Measurements from ENCODE around the gene IPPK. TPM values are rescaled to one million over a fixed set of nuclear protein-coding genes. Genes with fewer than 3 reads are reported as not detected.

Gene IPPK
- total and polyA plus RNA-seq, 4 experiments from 2014 or later: 6.3 to 7.9 (median 7.3) TPM

GRCh38 chr9:92608241-92608908 is 61.6 kb downstream of the IPPK start:
- no peaks in the 10 kb centered on the region for H3K27me3 Mint-ChIP-seq
- ChIA-PET CTCF (ENCODE audit: partially characterized antibody) (no interaction called here), POLR2A (ENCODE audit: partially characterized antibody) (no interaction called here)
- intact Hi-C loops (cut with micrococcal nuclease): no loop called here
- H3K4me3 Mint-ChIP-seq: no peak overlapping the region
- H3K4me3 ChIP-seq (ENCODE audit: low read length in 2 of 2): no peak overlapping the region
- no peak for DNase-seq
- no peaks in the 10 kb centered on the region for H3K27me3 ChIP-seq (ENCODE audit: insufficient read depth, low read length)
- H3K27ac ChIP-seq (ENCODE audit: low read depth, low read length): no peak overlapping the region
- no peaks in the 10 kb centered on the region for H3K36me3 ChIP-seq (ENCODE audit: insufficient read depth, low read length)
- no peaks in the 10 kb centered on the region for H3K9me3 ChIP-seq (ENCODE audit: control insufficient read depth in 1 of 2, low read length in 2 of 2)
- no peak overlapping the region for H3K27ac Mint-ChIP-seq
- H3K4me1 Mint-ChIP-seq: no peaks in the 10 kb centered on the region
- H3K4me1 ChIP-seq (ENCODE audit: insufficient read depth, low read length): no peaks in the 10 kb centered on the region
- peaks cover 17 to 26% of the 10 kb centered on the region in 2 donors for H3K36me3 Mint-ChIP-seq
- peaks cover 0 to 26% (median 12%) of the 10 kb centered on the region in 8 donors for H3K9me3 Mint-ChIP-seq

- CTCF ChIA-PET (ENCODE audit: partially characterized antibody): no interaction called here
- intact Hi-C loops (cut with micrococcal nuclease): no loop called here
- no peaks in the 10 kb centered on the region for H3K36me3 ChIP-seq (ENCODE audit: insufficient read depth, low read length)
- H3K4me3 Mint-ChIP-seq: no peak overlapping the region
- H3K27me3 ChIP-seq (ENCODE audit: insufficient read depth, low read length): no peaks in the 10 kb centered on the region
- H3K4me1 Mint-ChIP-seq: no peaks in the 10 kb centered on the region
- H3K4me1 ChIP-seq (ENCODE audit: insufficient read depth, low read length): no peaks in the 10 kb centered on the region
- H3K27ac Mint-ChIP-seq: no peak overlapping the region
- peaks cover 14 to 27% of the 10 kb centered on the region in 2 donors for H3K36me3 Mint-ChIP-seq
- H3K27me3 Mint-ChIP-seq: no peaks in the 10 kb centered on the region
- no peak overlapping the region for H3K4me3 ChIP-seq (ENCODE audit: low read length in 2 of 2)
- H3K9me3 Mint-ChIP-seq: peaks cover 0 to 30% (median 15%) of the 10 kb centered on the region in 8 donors
- H3K9me3 ChIP-seq (ENCODE audit: control insufficient read depth in 1 of 2, low read length in 2 of 2): no peaks in the 10 kb centered on the region
- POLR2A ChIA-PET (ENCODE audit: partially characterized antibody): no interaction called here
- H3K27ac ChIP-seq (ENCODE audit: low read depth, low read length): no peak overlapping the region
- DNase-seq: no peak
Observed at GRCh38 chr9:92607773-92608172, 62.2 kb downstream of the IPPK start.

DNA sequence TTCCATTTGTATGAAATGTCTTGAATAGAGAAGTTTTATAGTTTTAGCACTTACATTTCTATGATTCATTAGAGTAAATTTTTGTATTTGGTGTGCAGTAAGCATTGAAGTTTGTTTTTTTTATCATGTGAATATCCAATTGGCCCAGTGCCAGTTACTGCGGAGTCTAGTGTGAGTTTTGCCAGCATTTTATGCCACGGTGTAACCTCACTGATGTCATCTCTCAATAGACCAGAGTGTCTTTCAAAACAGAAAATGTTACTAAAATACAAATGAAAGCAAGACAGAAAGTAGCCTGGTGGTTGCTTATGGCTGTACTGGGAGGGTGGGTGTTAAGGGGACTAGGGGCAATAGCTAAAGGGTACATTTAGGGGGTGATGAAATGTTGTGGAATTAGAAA is 62.8 kb downstream of the IPPK start:
- H3K4me3 ChIP-seq (ENCODE audit: low read length in 2 of 2): no peak overlapping the region
- no peaks in the 10 kb centered on the region for H3K27me3 Mint-ChIP-seq
- ChIA-PET CTCF (ENCODE audit: partially characterized antibody) (no interaction called here), POLR2A (ENCODE audit: partially characterized antibody) (no interaction called here)
- no peak overlapping the region for H3K27ac ChIP-seq (ENCODE audit: low read depth, low read length)
- peaks cover 0 to 30% (median 15%) of the 10 kb centered on the region in 8 donors for H3K9me3 Mint-ChIP-seq
- no peak overlapping the region for H3K27ac Mint-ChIP-seq
- no peaks in the 10 kb centered on the region for H3K36me3 ChIP-seq (ENCODE audit: insufficient read depth, low read length)
- no peaks in the 10 kb centered on the region for H3K27me3 ChIP-seq (ENCODE audit: insufficient read depth, low read length)
- intact Hi-C loops (cut with micrococcal nuclease): no loop called here
- peaks cover 9 to 22% of the 10 kb centered on the region in 2 donors for H3K36me3 Mint-ChIP-seq
- DNase-seq: no peak
- H3K4me3 Mint-ChIP-seq: no peak overlapping the region
- H3K9me3 ChIP-seq (ENCODE audit: control insufficient read depth in 1 of 2, low read length in 2 of 2): no peaks in the 10 kb centered on the region
- no peaks in the 10 kb centered on the region for H3K4me1 Mint-ChIP-seq
- no peaks in the 10 kb centered on the region for H3K4me1 ChIP-seq (ENCODE audit: insufficient read depth, low read length)

- POLR2A ChIA-PET (ENCODE audit: partially characterized antibody): no interaction called here
- H3K4me3 ChIP-seq (ENCODE audit: low read length in 2 of 2): no peak overlapping the region
- H3K36me3 ChIP-seq (ENCODE audit: insufficient read depth, low read length): no peaks in the 10 kb centered on the region
- H3K27ac ChIP-seq (ENCODE audit: low read depth, low read length): no peak overlapping the region
- H3K9me3 ChIP-seq (ENCODE audit: control insufficient read depth in 1 of 2, low read length in 2 of 2): no peaks in the 10 kb centered on the region
- no peak for DNase-seq
- no peak overlapping the region for H3K4me3 Mint-ChIP-seq
- H3K27ac Mint-ChIP-seq: no peak overlapping the region
- H3K36me3 Mint-ChIP-seq: peaks cover 0 to 9% of the 10 kb centered on the region in 2 donors
- H3K4me1 Mint-ChIP-seq: no peaks in the 10 kb centered on the region
- H3K27me3 Mint-ChIP-seq: no peaks in the 10 kb centered on the region
- CTCF ChIA-PET (ENCODE audit: partially characterized antibody): no interaction called here
- H3K27me3 ChIP-seq (ENCODE audit: insufficient read depth, low read length): no peaks in the 10 kb centered on the region
- intact Hi-C loops (cut with micrococcal nuclease): no loop called here
- no peaks in the 10 kb centered on the region for H3K4me1 ChIP-seq (ENCODE audit: insufficient read depth, low read length)
- peaks cover 0 to 30% (median 15%) of the 10 kb centered on the region in 8 donors for H3K9me3 Mint-ChIP-seq
Observed at GRCh38 chr9:92605224-92605623, 64.7 kb downstream of the IPPK start.

GRCh38 chr9:92603990-92604389 is 65.9 kb downstream of the IPPK start:
- no peaks in the 10 kb centered on the region for H3K36me3 ChIP-seq (ENCODE audit: insufficient read depth, low read length)
- intact Hi-C loops (cut with micrococcal nuclease): no loop called here
- POLR2A ChIA-PET (ENCODE audit: partially characterized antibody): no interaction called here
- CTCF ChIA-PET (ENCODE audit: partially characterized antibody): no interaction called here
- H3K9me3 ChIP-seq (ENCODE audit: control insufficient read depth in 1 of 2, low read length in 2 of 2): no peaks in the 10 kb centered on the region
- DNase-seq: no peak
- Mint-ChIP-seq H3K27me3 (no peaks in the 10 kb centered on the region), H3K27ac (no peak overlapping the region), H3K9me3 (peaks cover 0 to 30% (median 15%) of the 10 kb centered on the region in 8 donors), H3K4me3 (no peak overlapping the region), H3K4me1 (no peaks in the 10 kb centered on the region), H3K36me3 (peaks cover 0 to 9% of the 10 kb centered on the region in 2 donors)
- no peak overlapping the region for H3K4me3 ChIP-seq (ENCODE audit: low read length in 2 of 2)
- no peaks in the 10 kb centered on the region for H3K27me3 ChIP-seq (ENCODE audit: insufficient read depth, low read length)
- H3K27ac ChIP-seq (ENCODE audit: low read depth, low read length): no peak overlapping the region
- no peaks in the 10 kb centered on the region for H3K4me1 ChIP-seq (ENCODE audit: insufficient read depth, low read length)

- Mint-ChIP-seq H3K4me3 (no peak overlapping the region), H3K27ac (no peak overlapping the region), H3K9me3 (peaks cover 0 to 30% (median 15%) of the 10 kb centered on the region in 8 donors), H3K4me1 (no peaks in the 10 kb centered on the region), H3K36me3 (peaks cover 0 to 9% of the 10 kb centered on the region in 2 donors), H3K27me3 (no peaks in the 10 kb centered on the region)
- CTCF ChIA-PET (ENCODE audit: partially characterized antibody): no interaction called here
- intact Hi-C loops (cut with micrococcal nuclease): no loop called here
- POLR2A ChIA-PET (ENCODE audit: partially characterized antibody): no interaction called here
- no peaks in the 10 kb centered on the region for H3K36me3 ChIP-seq (ENCODE audit: insufficient read depth, low read length)
- H3K4me1 ChIP-seq (ENCODE audit: insufficient read depth, low read length): no peaks in the 10 kb centered on the region
- no peaks in the 10 kb centered on the region for H3K9me3 ChIP-seq (ENCODE audit: control insufficient read depth in 1 of 2, low read length in 2 of 2)
- H3K27me3 ChIP-seq (ENCODE audit: insufficient read depth, low read length): no peaks in the 10 kb centered on the region
- no peak overlapping the region for H3K4me3 ChIP-seq (ENCODE audit: low read length in 2 of 2)
- H3K27ac ChIP-seq (ENCODE audit: low read depth, low read length): no peak overlapping the region
- DNase-seq: no peak
Observed at GRCh38 chr9:92603100-92603499, 66.8 kb downstream of the IPPK start.

DNA sequence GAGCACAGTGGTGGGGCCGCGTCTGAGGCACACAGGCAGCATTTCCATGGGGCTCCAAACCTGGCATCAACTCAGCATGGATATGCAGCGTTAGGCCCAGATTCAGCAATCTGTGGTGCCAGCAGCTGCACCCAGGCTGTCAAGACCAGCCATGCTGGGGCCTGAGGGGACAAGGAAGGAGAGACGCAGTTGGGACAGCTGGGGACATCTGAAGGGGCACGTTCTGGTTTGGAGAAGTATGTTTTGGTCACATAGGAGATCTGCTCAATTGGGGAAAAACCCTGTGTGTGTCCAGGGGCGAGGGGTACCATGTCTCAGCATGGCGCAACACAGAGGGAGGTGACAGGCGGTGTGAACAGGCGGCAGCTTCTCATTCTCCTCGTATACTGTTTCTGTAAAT is 67.5 kb downstream of the IPPK start:
- H3K4me1 Mint-ChIP-seq: no peaks in the 10 kb centered on the region
- H3K36me3 ChIP-seq (ENCODE audit: insufficient read depth, low read length): no peaks in the 10 kb centered on the region
- H3K36me3 Mint-ChIP-seq: peaks cover 0 to 9% of the 10 kb centered on the region in 2 donors
- H3K27ac Mint-ChIP-seq: no peak overlapping the region
- H3K4me1 ChIP-seq (ENCODE audit: insufficient read depth, low read length): no peaks in the 10 kb centered on the region
- POLR2A ChIA-PET (ENCODE audit: partially characterized antibody): no interaction called here
- H3K4me3 Mint-ChIP-seq: no peak overlapping the region
- H3K27me3 Mint-ChIP-seq: no peaks in the 10 kb centered on the region
- no peak for DNase-seq
- no peaks in the 10 kb centered on the region for H3K9me3 ChIP-seq (ENCODE audit: control insufficient read depth in 1 of 2, low read length in 2 of 2)
- intact Hi-C loops (cut with micrococcal nuclease): no loop called here
- peaks cover 0 to 30% (median 15%) of the 10 kb centered on the region in 8 donors for H3K9me3 Mint-ChIP-seq
- H3K4me3 ChIP-seq (ENCODE audit: low read length in 2 of 2): no peak overlapping the region
- CTCF ChIA-PET (ENCODE audit: partially characterized antibody): no interaction called here
- H3K27ac ChIP-seq (ENCODE audit: low read depth, low read length): no peak overlapping the region
- no peaks in the 10 kb centered on the region for H3K27me3 ChIP-seq (ENCODE audit: insufficient read depth, low read length)

- no peak for DNase-seq
- no peaks in the 10 kb centered on the region for H3K36me3 ChIP-seq (ENCODE audit: insufficient read depth, low read length)
- H3K27me3 ChIP-seq (ENCODE audit: insufficient read depth, low read length): no peaks in the 10 kb centered on the region
- no peak overlapping the region for H3K4me3 Mint-ChIP-seq
- ChIA-PET POLR2A (ENCODE audit: partially characterized antibody) (no interaction called here), CTCF (ENCODE audit: partially characterized antibody) (no interaction called here)
- no peak overlapping the region for H3K27ac Mint-ChIP-seq
- H3K4me1 ChIP-seq (ENCODE audit: insufficient read depth, low read length): no peaks in the 10 kb centered on the region
- H3K4me3 ChIP-seq (ENCODE audit: low read length in 2 of 2): no peak overlapping the region
- H3K27me3 Mint-ChIP-seq: no peaks in the 10 kb centered on the region
- peaks cover 0 to 9% of the 10 kb centered on the region in 2 donors for H3K36me3 Mint-ChIP-seq
- peaks cover 0 to 29% (median 15%) of the 10 kb centered on the region in 8 donors for H3K9me3 Mint-ChIP-seq
- H3K9me3 ChIP-seq (ENCODE audit: control insufficient read depth in 1 of 2, low read length in 2 of 2): no peaks in the 10 kb centered on the region
- H3K4me1 Mint-ChIP-seq: no peaks in the 10 kb centered on the region
- intact Hi-C loops (cut with micrococcal nuclease): no loop called here
- H3K27ac ChIP-seq (ENCODE audit: low read depth, low read length): no peak overlapping the region
Observed at GRCh38 chr9:92601451-92601850, 68.5 kb downstream of the IPPK start.

All from CD4-positive, alpha-beta memory T cell (primary cell).